ENCODE data around the gene OR10H1. TPM values are rescaled to one million over a fixed set of nuclear protein-coding genes. Genes with fewer than 3 reads are reported as not detected.

The OR10H1 gene
- total RNA-seq, 1 donor from 2014 or later, result not detected

DNA sequence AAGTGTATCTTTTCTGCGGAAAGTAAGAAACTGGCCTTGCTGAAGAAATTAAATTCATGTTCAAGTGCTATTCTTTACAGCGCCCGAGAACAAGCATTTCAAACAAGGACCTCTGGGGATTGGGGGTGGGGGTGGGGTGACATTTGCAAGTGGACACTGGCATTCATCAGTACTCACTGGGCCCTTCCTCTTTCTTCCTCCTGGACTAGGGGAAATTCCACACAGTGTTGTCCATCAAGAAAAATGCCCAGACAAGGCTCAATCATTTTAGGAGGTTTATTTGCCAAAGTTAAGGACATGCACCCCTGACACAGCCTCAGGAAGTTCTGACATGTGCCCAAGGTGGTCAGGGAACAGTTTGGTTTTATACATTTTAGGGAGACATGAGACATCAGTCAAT lies 22.9 kb upstream of the OR10H1 start:
- no peaks in the 10 kb centered on the region for H3K9me3 ChIP-seq (ENCODE audit: insufficient read depth, low read depth, low read length)
- H3K4me1 Mint-ChIP-seq (ENCODE audit: low read depth, unreplicated experiment), result no peaks in the 10 kb centered on the region
- H3K27ac ChIP-seq (ENCODE audit: low read depth, low read length), result no peak overlapping the region
- H4K20me1 ChIP-seq (ENCODE audit: insufficient read depth, low read length), result no peaks in the 10 kb centered on the region
- H3K4me3 ChIP-seq (ENCODE audit: insufficient read depth, low read depth, low read length), result no peak overlapping the region
- no peaks in the 10 kb centered on the region for H3K36me3 ChIP-seq (ENCODE audit: insufficient read depth, low read length)
- no peaks in the 10 kb centered on the region for H3K27me3 ChIP-seq (ENCODE audit: insufficient read depth, low read length)
- H3K27me3 Mint-ChIP-seq (ENCODE audit: low read depth, unreplicated experiment), result no peaks in the 10 kb centered on the region
- no peak overlapping the region for H2AFZ ChIP-seq (ENCODE audit: low read depth, low read length)
- no peak overlapping the region for H3K4me2 ChIP-seq (ENCODE audit: low read length)
- no peak overlapping the region for H3K27ac Mint-ChIP-seq (ENCODE audit: unreplicated experiment)
- DNase-seq (ENCODE audit: low read depth), result no peak
- H3K9ac ChIP-seq (ENCODE audit: low read length), result no peak overlapping the region
- no peak for TF ChIP-seq EZH2 (IDR thresholded peaks at IDR 0.05; ENCODE audit: insufficient read depth, low read length)
- TF ChIP-seq, protein P1, sequence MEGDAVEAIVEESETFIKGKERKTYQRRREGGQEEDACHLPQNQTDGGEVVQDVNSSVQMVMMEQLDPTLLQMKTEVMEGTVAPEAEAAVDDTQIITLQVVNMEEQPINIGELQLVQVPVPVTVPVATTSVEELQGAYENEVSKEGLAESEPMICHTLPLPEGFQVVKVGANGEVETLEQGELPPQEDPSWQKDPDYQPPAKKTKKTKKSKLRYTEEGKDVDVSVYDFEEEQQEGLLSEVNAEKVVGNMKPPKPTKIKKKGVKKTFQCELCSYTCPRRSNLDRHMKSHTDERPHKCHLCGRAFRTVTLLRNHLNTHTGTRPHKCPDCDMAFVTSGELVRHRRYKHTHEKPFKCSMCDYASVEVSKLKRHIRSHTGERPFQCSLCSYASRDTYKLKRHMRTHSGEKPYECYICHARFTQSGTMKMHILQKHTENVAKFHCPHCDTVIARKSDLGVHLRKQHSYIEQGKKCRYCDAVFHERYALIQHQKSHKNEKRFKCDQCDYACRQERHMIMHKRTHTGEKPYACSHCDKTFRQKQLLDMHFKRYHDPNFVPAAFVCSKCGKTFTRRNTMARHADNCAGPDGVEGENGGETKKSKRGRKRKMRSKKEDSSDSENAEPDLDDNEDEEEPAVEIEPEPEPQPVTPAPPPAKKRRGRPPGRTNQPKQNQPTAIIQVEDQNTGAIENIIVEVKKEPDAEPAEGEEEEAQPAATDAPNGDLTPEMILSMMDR (IDR thresholded peaks at IDR 0.05; ENCODE audit: insufficient read depth, low read depth, low read length), result no peak
- FAIRE-seq, result no peak
- H3K36me3 Mint-ChIP-seq (ENCODE audit: low read depth, unreplicated experiment), result no peaks in the 10 kb centered on the region
- no peaks in the 10 kb centered on the region for H3K4me1 ChIP-seq (ENCODE audit: insufficient read depth, low read length)
- H3K79me2 ChIP-seq (ENCODE audit: insufficient read depth, low read length), result no peaks in the 10 kb centered on the region
- no peak overlapping the region for H3K4me3 Mint-ChIP-seq (ENCODE audit: unreplicated experiment)
- H3K9me3 Mint-ChIP-seq (ENCODE audit: unreplicated experiment), result peaks cover 7% of the 10 kb centered on the region

DNA sequence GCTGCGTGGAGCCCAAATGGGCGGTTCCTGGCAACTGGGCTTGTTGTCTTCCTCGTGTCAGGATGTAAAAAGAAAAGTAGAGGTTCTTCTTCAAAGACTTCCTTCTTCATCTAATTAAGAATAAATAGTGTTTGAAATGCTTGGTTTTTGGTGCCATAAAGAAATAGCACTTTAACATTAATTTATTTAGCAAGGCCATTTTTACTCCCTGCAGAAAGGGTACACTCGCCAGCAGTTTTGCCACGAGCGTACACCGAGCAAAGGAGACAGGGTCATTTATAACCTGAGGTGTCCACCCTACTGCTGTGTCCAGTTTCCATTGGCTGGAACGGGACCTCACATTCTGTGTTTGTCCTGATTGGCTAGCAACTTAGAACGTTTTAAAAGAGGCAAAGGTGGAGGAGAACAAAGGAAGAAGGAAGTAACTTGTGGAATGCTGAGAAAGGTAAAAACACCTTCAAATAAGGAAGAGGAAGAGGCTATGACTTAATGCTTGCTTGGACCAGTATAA lies 21.8 kb upstream of the OR10H1 start:
- H3K27ac Mint-ChIP-seq (ENCODE audit: unreplicated experiment), result no peak overlapping the region
- H3K4me3 Mint-ChIP-seq (ENCODE audit: unreplicated experiment), result no peak overlapping the region
- no peaks in the 10 kb centered on the region for H3K9me3 ChIP-seq (ENCODE audit: insufficient read depth, low read depth, low read length)
- H3K4me2 ChIP-seq (ENCODE audit: low read length), result peak overlapping the region; percentile 87
- DNase-seq (ENCODE audit: low read depth) (no peak), FAIRE-seq (no peak)
- H3K4me1 ChIP-seq (ENCODE audit: insufficient read depth, low read length), result no peaks in the 10 kb centered on the region
- peaks cover 7% of the 10 kb centered on the region for H3K9me3 Mint-ChIP-seq (ENCODE audit: unreplicated experiment)
- no peaks in the 10 kb centered on the region for H3K36me3 ChIP-seq (ENCODE audit: insufficient read depth, low read length)
- no peaks in the 10 kb centered on the region for H3K27me3 Mint-ChIP-seq (ENCODE audit: low read depth, unreplicated experiment)
- peak overlapping the region; percentile 64 for H3K4me3 ChIP-seq (ENCODE audit: insufficient read depth, low read depth, low read length)
- no peak for TF ChIP-seq EZH2 (IDR thresholded peaks at IDR 0.05; ENCODE audit: insufficient read depth, low read length)
- TF ChIP-seq, protein P1 (IDR thresholded peaks at IDR 0.05; ENCODE audit: insufficient read depth, low read depth, low read length), result no peak
- peak overlapping the region; percentile 86 for H3K9ac ChIP-seq (ENCODE audit: low read length)
- H3K27ac ChIP-seq (ENCODE audit: low read depth, low read length), result peak overlapping the region; percentile 67
- no peaks in the 10 kb centered on the region for H3K79me2 ChIP-seq (ENCODE audit: insufficient read depth, low read length)
- H3K36me3 Mint-ChIP-seq (ENCODE audit: low read depth, unreplicated experiment), result no peaks in the 10 kb centered on the region
- no peaks in the 10 kb centered on the region for H4K20me1 ChIP-seq (ENCODE audit: insufficient read depth, low read length)
- H3K27me3 ChIP-seq (ENCODE audit: insufficient read depth, low read length), result no peaks in the 10 kb centered on the region
- no peaks in the 10 kb centered on the region for H3K4me1 Mint-ChIP-seq (ENCODE audit: low read depth, unreplicated experiment)
- H2AFZ ChIP-seq (ENCODE audit: low read depth, low read length), result peak overlapping the region; percentile 78

All from astrocyte (in vitro differentiated cells and primary cell).